Fibroblast of mammary gland (primary cell): ENCODE results near the gene FLYWCH2.
A peak's percentile ranks its signal among the peaks of the same experiment; 100 is the strongest.

Experiments
- DNase-seq: peaks from one replicate; pipeline ENCODE4 v3.0.0-alpha.2; 2010; ENCODE audit warnings: low read depth
- H3K4me3 ChIP-seq: 2 replicates; pipeline ENCODE4 v1.5.1; 2011; ENCODE audit warnings: low read depth, mild to moderate bottlenecking, low read length, moderate library complexity; ENCODE audit not compliant: control insufficient read depth
- TF ChIP-seq, protein P1 (sequence below): conservative IDR thresholded peaks from 2 replicates; pipeline ENCODE4 v1.5.1; 2011; ENCODE audit warnings: low read depth, low read length, inconsistent platforms; ENCODE audit not compliant: control insufficient read depth, insufficient read depth

Gene FLYWCH2

DNA sequence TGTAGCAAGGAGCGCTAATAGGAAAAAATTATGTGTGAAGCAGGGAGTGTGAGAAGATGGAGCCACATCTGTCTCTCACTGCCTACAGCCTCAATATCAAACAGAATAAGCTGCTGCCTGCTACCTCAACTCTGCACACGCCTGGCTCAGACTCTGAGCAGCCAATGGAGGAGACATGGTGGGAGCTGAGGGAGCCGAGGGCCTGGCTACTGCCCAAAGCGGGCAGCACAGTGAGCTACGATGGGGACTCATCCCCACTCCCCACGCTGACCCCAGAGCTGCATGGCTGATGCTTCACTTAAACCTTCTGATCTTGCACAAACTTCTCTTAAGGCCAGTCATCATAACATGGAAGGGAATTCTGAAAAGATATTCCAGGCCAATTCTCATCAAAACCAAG, 11.1 kb upstream of the FLYWCH2 start:
- no peak for DNase-seq
- TF ChIP-seq, protein P1, sequence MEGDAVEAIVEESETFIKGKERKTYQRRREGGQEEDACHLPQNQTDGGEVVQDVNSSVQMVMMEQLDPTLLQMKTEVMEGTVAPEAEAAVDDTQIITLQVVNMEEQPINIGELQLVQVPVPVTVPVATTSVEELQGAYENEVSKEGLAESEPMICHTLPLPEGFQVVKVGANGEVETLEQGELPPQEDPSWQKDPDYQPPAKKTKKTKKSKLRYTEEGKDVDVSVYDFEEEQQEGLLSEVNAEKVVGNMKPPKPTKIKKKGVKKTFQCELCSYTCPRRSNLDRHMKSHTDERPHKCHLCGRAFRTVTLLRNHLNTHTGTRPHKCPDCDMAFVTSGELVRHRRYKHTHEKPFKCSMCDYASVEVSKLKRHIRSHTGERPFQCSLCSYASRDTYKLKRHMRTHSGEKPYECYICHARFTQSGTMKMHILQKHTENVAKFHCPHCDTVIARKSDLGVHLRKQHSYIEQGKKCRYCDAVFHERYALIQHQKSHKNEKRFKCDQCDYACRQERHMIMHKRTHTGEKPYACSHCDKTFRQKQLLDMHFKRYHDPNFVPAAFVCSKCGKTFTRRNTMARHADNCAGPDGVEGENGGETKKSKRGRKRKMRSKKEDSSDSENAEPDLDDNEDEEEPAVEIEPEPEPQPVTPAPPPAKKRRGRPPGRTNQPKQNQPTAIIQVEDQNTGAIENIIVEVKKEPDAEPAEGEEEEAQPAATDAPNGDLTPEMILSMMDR = no peak
- no peak overlapping the region for H3K4me3 ChIP-seq

DNA sequence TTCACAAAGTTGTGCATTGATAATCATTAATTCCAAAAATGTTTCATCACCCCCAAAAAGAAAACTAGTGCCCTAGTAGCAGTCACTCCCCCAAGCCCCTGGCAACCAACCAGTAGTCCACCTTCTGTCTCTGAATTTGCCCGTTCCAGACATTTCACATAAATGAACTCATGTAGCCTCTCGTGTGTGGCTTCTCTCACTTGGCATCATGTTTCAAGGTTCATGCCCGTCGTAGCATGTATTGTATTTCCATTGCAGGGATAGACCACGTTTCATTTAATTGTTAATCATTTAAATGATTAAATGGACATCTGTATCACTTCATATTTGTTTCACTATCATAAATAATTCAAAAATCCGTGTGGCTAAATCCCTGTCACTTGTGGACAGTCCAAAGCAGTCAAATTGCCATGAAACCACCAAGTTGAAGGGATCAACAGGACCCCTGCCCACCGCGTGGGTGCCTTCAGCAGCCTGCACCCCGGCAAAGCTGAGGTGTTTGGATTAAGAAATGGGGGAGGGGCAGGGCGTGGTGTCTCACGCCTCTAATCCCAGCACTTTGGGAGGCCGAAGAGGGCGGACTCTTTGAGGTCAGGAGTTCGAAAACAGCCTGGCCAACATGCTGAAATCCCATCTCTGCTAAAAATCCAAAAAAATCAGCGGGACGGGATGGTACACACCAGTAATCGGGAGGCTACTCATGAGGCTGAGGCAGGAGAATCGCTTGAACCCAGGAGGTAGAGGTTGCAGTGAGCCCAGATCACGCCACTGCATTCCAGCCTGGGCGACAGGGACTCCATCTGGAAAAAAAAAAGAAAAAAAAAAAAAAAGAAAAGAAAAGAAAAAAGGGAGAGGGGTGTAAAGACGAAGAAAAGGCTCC, 8.7 kb upstream of the FLYWCH2 start:
- H3K4me3 ChIP-seq = no peak overlapping the region
- no peak for DNase-seq
- TF ChIP-seq, protein P1 = no peak

DNA sequence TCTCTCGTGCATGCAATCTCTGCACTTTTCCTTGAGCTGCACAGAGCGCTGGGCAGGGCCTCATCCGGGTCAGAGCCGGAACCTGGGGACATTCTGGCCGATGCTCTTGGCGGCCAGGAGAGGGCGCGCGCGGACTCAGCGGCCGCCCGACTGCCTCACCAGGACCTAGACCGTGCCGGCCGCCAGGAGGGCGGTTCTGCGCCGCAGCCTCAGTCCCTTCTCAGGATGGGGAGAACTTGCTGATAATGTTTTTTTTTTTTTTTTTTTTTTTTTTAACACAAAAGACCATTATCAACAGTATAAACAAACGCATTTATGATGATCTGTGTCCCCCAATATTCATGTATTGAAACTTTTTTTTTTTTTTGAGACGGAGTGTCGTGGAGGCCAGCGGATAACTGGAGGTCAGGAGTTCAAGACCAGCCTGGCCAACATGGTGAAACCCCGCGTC, 8.1 kb upstream of the FLYWCH2 start:
- peak; percentile 75 for DNase-seq
- no peak overlapping the region for H3K4me3 ChIP-seq
- TF ChIP-seq, protein P1 = peak; percentile 65

DNA sequence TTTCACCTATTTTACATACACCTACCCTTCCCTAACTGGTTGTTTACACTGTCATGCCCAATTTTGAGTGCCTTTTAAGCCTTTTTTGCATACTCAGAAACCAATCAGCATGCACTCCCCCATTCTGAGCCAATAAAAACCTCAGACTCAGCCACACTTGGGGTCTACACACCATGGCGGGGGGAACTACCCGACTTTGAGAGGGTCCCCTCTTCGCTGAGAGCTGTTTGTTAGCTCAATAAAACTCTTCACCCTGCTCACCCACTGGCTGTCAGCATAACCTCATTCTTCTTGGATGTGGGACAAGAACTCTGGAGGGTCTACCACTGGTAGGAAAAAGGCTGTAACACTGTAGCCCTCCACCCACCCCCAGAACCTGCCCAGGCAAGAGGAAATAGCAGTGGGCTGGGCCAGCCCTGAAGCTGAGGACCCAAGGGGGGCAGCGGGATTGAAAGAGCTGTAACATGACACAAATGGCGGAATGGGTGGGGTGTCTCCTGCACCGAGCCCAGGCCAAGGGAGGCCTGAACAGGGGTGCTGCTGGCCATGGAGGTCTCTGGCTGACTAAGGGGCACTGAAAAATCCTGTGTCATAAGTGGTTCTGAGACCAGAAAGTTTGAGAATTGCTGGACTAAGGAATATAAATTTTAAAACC, 3.0 kb upstream of the FLYWCH2 start:
- H3K4me3 ChIP-seq = no peak overlapping the region
- no peak for DNase-seq
- TF ChIP-seq, protein P1 = no peak

DNA sequence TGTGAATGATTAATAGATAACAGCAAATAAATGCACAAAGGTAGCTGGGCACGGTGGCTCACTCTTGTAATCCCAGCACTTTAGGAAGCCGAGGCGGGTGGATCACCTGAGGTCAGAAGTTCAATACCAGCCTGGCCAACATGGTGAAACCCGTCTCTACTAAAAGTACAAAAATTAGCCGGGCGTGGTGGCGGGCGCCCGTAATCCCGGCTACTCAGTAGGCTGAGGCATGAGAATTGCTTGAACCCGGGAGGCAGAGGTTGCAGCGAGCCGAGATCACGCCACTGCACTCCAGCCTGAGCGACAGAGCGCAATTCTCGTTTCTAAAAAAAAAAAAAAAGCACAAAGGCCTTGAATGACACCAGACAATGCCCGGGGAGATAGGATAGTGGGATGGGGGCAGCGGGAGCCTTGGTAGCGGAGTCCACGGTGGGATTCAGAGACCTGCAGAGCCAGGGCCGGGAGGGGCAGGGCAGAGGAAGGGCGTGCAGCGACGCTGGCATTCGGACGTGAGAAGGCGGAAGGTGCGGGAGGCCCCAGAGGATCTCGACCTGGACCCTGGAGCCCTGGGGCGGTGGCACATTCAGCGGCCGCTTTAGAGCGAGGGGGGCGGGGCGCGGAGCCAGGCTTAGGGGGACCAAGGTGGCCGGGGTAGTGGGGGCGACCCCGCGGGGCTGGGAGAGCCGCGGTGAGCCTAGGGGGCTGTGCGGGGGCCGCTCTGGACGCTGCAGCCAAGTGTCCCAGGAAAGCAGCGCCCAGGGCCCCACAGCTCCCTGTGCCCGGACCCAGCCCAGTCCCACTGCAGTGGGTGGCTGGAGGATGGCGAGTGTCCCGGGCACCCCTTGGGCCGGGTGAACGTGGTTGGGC, 999 bp upstream of the FLYWCH2 start:
- TF ChIP-seq, protein P1 = no peak
- H3K4me3 ChIP-seq = peak overlapping the region; percentile 78
- no peak for DNase-seq

DNA sequence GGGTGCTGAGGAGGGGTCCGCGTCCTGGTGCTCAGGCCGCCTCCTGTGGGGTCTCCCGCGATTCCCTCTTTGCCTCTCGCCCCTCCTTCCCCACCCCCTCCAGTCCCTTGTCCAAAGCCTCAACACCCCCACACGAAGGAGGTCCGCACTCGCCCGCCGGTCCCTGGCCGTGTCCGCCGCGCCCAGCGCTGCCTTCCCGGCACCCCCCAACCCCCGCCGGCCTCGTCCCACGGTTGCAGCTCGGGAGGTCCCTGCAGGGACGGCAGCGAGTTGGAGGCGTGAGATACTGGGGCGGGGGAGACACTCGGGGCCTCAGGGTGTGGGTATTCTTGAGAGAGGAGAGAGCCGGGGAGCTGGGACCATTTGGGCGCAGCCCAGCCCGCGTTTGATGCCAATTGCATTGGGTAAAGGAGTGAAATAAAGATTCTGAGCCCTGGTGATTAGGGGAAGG, 468 bp downstream of the FLYWCH2 start:
- TF ChIP-seq, protein P1 = no peak
- DNase-seq = peak; percentile 8
- peak overlapping the region; percentile 78 for H3K4me3 ChIP-seq
